ENCODE results near the gene RPLP1. TPM values are rescaled to one million over a fixed set of nuclear protein-coding genes. Genes with fewer than 3 reads are reported as not detected.

The RPLP1 gene
- total and polyA plus RNA-seq, 4 donors = 45.2 to 765 (median 319) TPM

DNA sequence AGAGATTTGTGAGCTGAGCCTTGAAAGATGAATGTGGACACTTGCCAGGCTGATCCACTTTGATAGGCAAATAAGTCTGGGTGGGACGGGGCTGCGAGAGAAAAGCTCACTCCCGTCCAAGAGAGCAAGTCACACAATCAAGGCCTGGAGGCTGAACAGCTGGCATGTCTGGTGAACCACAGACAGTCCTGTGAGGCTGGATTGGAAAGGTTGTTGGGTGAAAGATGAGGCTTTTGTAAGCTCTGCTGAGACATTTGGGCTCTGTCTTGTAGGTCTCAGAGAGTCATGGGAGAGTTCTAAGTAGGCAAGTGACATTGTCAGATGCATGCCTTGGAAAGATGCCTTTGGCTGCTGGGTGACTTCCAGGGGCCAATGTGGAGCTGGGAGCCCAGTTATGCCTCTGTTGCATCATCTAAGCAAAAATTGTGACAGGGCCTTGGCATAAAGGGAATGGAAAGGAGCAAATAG lies 38.5 kb downstream of the RPLP1 start:
- Histone ChIP-seq H3K9me3 (ENCODE audit: control insufficient read depth in 4 of 4, low read length in 3 of 4) (no peaks in the 10 kb centered on the region), H3K27me3 (ENCODE audit: control insufficient read depth in 4 of 4, insufficient read depth in 4 of 4, low read length in 3 of 4) (no peaks in the 10 kb centered on the region), H3K4me1 (ENCODE audit: control insufficient read depth in 4 of 4, insufficient read depth in 4 of 4, low read length in 3 of 4) (peaks cover 0 to 3% (median under 1%) of the 10 kb centered on the region in 4 donors), H3K27ac (ENCODE audit: low read depth in 1 of 2, low read length in 2 of 2) (no peak overlapping the region), H3K36me3 (ENCODE audit: control insufficient read depth in 4 of 4, insufficient read depth in 3 of 4, low read depth in 1 of 4, low read length in 3 of 4) (no peaks in the 10 kb centered on the region), H3K9ac (ENCODE audit: low read depth in 1 of 2, low read length in 2 of 2) (no peak overlapping the region), H3K4me3 (ENCODE audit: low read depth in 1 of 3, low read length in 3 of 3) (no peak overlapping the region)
- peak; percentile 33 for TF ChIP-seq FOXA1 (IDR thresholded peaks at IDR 0.05)
- TF ChIP-seq HNF4A (conservative IDR thresholded peaks at IDR 0.05) = peak in 1 of 2 donors; percentile 56
- TF ChIP-seq SP1 (IDR thresholded peaks at IDR 0.05) = no peak
- no peak for TF ChIP-seq EGR1 (IDR thresholded peaks at IDR 0.05; ENCODE audit: low read depth in 2 of 2)
- TF ChIP-seq, protein P1, sequence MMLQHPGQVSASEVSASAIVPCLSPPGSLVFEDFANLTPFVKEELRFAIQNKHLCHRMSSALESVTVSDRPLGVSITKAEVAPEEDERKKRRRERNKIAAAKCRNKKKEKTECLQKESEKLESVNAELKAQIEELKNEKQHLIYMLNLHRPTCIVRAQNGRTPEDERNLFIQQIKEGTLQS (IDR thresholded peaks at IDR 0.05) = peak; percentile 61
- no peak for TF ChIP-seq GABPA (IDR thresholded peaks at IDR 0.05 in 1 of 2, conservative IDR thresholded peaks at IDR 0.05 in 1 of 2)
- TF ChIP-seq RAD21 (IDR thresholded peaks at IDR 0.05) = peak in 1 of 2 donors; percentile 39
- TF ChIP-seq YY1 (IDR thresholded peaks at IDR 0.05) = peak; percentile 20
- TF ChIP-seq JUND (IDR thresholded peaks at IDR 0.05) = peak in 1 of 2 donors; percentile 45
- peak in 1 of 2 donors; percentile 71 for TF ChIP-seq RXRA (IDR thresholded peaks at IDR 0.05)
- no peak for DNase-seq (ENCODE audit: low spot score)
- 69% methylated on average over 3 of the region's 3 CpGs for WGBS

DNA sequence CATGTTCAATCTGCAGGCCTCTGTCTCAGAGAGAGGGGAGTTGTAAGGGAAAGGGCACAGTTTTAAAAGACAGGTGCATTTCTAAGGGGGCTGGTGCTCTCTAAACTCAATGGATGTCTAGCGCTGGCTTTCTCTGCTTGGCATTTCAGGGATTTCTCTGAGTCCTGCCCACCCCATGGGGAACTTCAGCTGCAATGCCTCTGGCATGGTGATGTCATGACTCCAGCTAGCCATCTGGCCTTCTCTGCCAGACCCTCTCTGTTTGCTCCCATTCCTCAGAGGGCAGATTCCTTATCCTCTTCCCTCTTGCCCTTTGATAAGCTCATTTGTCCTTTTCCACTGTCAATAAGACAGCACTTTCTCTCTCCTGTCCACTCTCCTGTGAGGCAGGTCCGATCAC lies 40.8 kb downstream of the RPLP1 start:
- Histone ChIP-seq H3K9me3 (ENCODE audit: control insufficient read depth in 4 of 4, low read length in 3 of 4) (no peaks in the 10 kb centered on the region), H3K36me3 (ENCODE audit: control insufficient read depth in 4 of 4, insufficient read depth in 3 of 4, low read depth in 1 of 4, low read length in 3 of 4) (no peaks in the 10 kb centered on the region), H3K27me3 (ENCODE audit: control insufficient read depth in 4 of 4, insufficient read depth in 4 of 4, low read length in 3 of 4) (no peaks in the 10 kb centered on the region), H3K4me3 (ENCODE audit: low read depth in 1 of 3, low read length in 3 of 3) (no peak overlapping the region), H3K4me1 (ENCODE audit: control insufficient read depth in 4 of 4, insufficient read depth in 4 of 4, low read length in 3 of 4) (peaks cover 0 to 3% (median under 1%) of the 10 kb centered on the region in 4 donors), H3K9ac (ENCODE audit: low read depth in 1 of 2, low read length in 2 of 2) (no peak overlapping the region), H3K27ac (ENCODE audit: low read depth in 1 of 2, low read length in 2 of 2) (no peak overlapping the region)
- TF ChIP-seq, protein P2, sequence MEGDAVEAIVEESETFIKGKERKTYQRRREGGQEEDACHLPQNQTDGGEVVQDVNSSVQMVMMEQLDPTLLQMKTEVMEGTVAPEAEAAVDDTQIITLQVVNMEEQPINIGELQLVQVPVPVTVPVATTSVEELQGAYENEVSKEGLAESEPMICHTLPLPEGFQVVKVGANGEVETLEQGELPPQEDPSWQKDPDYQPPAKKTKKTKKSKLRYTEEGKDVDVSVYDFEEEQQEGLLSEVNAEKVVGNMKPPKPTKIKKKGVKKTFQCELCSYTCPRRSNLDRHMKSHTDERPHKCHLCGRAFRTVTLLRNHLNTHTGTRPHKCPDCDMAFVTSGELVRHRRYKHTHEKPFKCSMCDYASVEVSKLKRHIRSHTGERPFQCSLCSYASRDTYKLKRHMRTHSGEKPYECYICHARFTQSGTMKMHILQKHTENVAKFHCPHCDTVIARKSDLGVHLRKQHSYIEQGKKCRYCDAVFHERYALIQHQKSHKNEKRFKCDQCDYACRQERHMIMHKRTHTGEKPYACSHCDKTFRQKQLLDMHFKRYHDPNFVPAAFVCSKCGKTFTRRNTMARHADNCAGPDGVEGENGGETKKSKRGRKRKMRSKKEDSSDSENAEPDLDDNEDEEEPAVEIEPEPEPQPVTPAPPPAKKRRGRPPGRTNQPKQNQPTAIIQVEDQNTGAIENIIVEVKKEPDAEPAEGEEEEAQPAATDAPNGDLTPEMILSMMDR (IDR thresholded peaks at IDR 0.05; ENCODE audit: low read depth, low read length, missing input control) = no peak
- TF ChIP-seq JUND (IDR thresholded peaks at IDR 0.05) (no peak), HNF4A (conservative IDR thresholded peaks at IDR 0.05) (no peak), RAD21 (IDR thresholded peaks at IDR 0.05) (no peak), SP1 (IDR thresholded peaks at IDR 0.05) (no peak), TAF1 (conservative IDR thresholded peaks at IDR 0.05) (no peak), RXRA (IDR thresholded peaks at IDR 0.05) (no peak)
- 100% methylated on average over 2 of the region's 2 CpGs for WGBS
- no peak for DNase-seq (ENCODE audit: low spot score)

DNA sequence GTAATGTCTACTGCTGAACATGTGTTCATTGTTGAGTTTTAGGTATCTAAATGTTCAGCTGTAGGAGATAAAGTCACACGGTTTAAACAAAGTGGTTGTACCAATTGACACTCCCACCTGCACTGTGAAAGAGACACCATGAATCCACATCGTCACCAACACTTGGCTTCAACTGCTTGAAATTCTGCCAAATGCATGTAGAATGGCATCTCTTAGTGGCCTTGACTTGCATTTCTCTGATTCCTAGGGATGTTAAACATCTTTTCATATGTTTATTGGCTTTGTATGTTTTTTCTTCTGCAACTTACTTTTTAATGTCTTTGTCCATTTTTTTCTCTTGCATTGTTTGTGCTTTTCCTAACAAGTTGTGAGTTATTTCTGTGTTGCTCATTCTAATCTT lies 43.4 kb downstream of the RPLP1 start:
- no peak for DNase-seq (ENCODE audit: low spot score)
- H3K9ac ChIP-seq (ENCODE audit: low read depth in 1 of 2, low read length in 2 of 2) = no peak overlapping the region
- 67% methylated on average over 2 of the region's 2 CpGs for WGBS
- H3K9me3 ChIP-seq (ENCODE audit: control insufficient read depth in 4 of 4, low read length in 3 of 4) = no peaks in the 10 kb centered on the region
- H3K27ac ChIP-seq (ENCODE audit: low read depth in 1 of 2, low read length in 2 of 2) = no peak overlapping the region
- H3K36me3 ChIP-seq (ENCODE audit: control insufficient read depth in 4 of 4, insufficient read depth in 3 of 4, low read depth in 1 of 4, low read length in 3 of 4) = no peaks in the 10 kb centered on the region
- H3K4me1 ChIP-seq (ENCODE audit: control insufficient read depth in 4 of 4, insufficient read depth in 4 of 4, low read length in 3 of 4) = peaks cover 0 to 3% (median under 1%) of the 10 kb centered on the region in 4 donors
- no peaks in the 10 kb centered on the region for H3K27me3 ChIP-seq (ENCODE audit: control insufficient read depth in 4 of 4, insufficient read depth in 4 of 4, low read length in 3 of 4)
- no peak overlapping the region for H3K4me3 ChIP-seq (ENCODE audit: low read depth in 1 of 3, low read length in 3 of 3)
- TF ChIP-seq NR2F2 (IDR thresholded peaks at IDR 0.05) = no peak
- TF ChIP-seq, protein P2 (IDR thresholded peaks at IDR 0.05; ENCODE audit: low read depth, low read length, missing input control) = no peak
- TF ChIP-seq, protein P3, sequence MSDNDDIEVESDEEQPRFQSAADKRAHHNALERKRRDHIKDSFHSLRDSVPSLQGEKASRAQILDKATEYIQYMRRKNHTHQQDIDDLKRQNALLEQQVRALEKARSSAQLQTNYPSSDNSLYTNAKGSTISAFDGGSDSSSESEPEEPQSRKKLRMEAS (IDR thresholded peaks at IDR 0.05) = no peak
- TF ChIP-seq HNF4G (IDR thresholded peaks at IDR 0.05) = no peak
- no peak for TF ChIP-seq SP1 (IDR thresholded peaks at IDR 0.05)
- TF ChIP-seq FOXA2 (IDR thresholded peaks at IDR 0.05) = no peak
- no peak for TF ChIP-seq HNF4A (conservative IDR thresholded peaks at IDR 0.05)
- TF ChIP-seq, protein P4, sequence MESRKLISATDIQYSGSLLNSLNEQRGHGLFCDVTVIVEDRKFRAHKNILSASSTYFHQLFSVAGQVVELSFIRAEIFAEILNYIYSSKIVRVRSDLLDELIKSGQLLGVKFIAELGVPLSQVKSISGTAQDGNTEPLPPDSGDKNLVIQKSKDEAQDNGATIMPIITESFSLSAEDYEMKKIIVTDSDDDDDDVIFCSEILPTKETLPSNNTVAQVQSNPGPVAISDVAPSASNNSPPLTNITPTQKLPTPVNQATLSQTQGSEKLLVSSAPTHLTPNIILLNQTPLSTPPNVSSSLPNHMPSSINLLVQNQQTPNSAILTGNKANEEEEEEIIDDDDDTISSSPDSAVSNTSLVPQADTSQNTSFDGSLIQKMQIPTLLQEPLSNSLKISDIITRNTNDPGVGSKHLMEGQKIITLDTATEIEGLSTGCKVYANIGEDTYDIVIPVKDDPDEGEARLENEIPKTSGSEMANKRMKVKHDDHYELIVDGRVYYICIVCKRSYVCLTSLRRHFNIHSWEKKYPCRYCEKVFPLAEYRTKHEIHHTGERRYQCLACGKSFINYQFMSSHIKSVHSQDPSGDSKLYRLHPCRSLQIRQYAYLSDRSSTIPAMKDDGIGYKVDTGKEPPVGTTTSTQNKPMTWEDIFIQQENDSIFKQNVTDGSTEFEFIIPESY (IDR thresholded peaks at IDR 0.05) = no peak
- no peak for TF ChIP-seq RXRA (IDR thresholded peaks at IDR 0.05)
- no peak for TF ChIP-seq GABPA (IDR thresholded peaks at IDR 0.05 in 1 of 2, conservative IDR thresholded peaks at IDR 0.05 in 1 of 2)
- no peak for TF ChIP-seq EGR1 (IDR thresholded peaks at IDR 0.05; ENCODE audit: low read depth in 2 of 2)
- no peak for TF ChIP-seq FOXA1 (IDR thresholded peaks at IDR 0.05)
- TF ChIP-seq RAD21 (IDR thresholded peaks at IDR 0.05) = no peak
